GM19035 (cell line): ENCODE measurements around the gene PDE4D.
"Not testable (repeated sequence)": the region's sequence is repeated elsewhere in the genome, so short reads cannot be mapped to it uniquely, and the experiment has no call there.

Source experiments
- ATAC-seq: cut with Tn5 transposase; IDR thresholded peaks from one replicate; pipeline ENCODE4 v1.9.1; 2021; ENCODE audit not compliant: unreplicated experiment

The PDE4D gene

GRCh38 chr5:59770953-59771352 is 122.6 kb downstream of the PDE4D start:
- no peak for ATAC-seq

- ATAC-seq, result no peak
Measured at GRCh38 chr5:59769832-59770231, 123.7 kb downstream of the PDE4D start.

- ATAC-seq, result no peak
Measured at GRCh38 chr5:59769041-59769360, 124.5 kb downstream of the PDE4D start.

GRCh38 chr5:59768152-59769040 is 125.1 kb downstream of the PDE4D start:
- ATAC-seq, result peak; percentile 63

GRCh38 chr5:59767681-59768151 is 125.8 kb downstream of the PDE4D start:
- ATAC-seq, result no peak

GRCh38 chr5:59767211-59767605 is 126.3 kb downstream of the PDE4D start:
- no peak for ATAC-seq

- no peak for ATAC-seq
Measured at GRCh38 chr5:59766427-59767210, 126.9 kb downstream of the PDE4D start.

- no peak for ATAC-seq
Measured at GRCh38 chr5:59765446-59765845, 128.1 kb downstream of the PDE4D start.

- peak; percentile 41 for ATAC-seq
Measured at GRCh38 chr5:59764361-59764760, 129.2 kb downstream of the PDE4D start.

- no peak for ATAC-seq
Measured at GRCh38 chr5:59763541-59763940, 130.0 kb downstream of the PDE4D start.

- not testable (repeated sequence) for ATAC-seq
Measured at GRCh38 chr5:59762232-59762631, 131.3 kb downstream of the PDE4D start.

- ATAC-seq, result peak; percentile 44
Measured at GRCh38 chr5:59760785-59761348, 132.7 kb downstream of the PDE4D start.

GRCh38 chr5:59759600-59760351 is 133.8 kb downstream of the PDE4D start:
- ATAC-seq, result no peak

- no peak for ATAC-seq
Measured at GRCh38 chr5:59758566-59758965, 135.0 kb downstream of the PDE4D start.

GRCh38 chr5:59757442-59757841 is 136.1 kb downstream of the PDE4D start:
- ATAC-seq, result no peak

GRCh38 chr5:59756373-59757035 is 137.0 kb downstream of the PDE4D start:
- no peak for ATAC-seq

- no peak for ATAC-seq
Measured at GRCh38 chr5:59755476-59755875, 138.1 kb downstream of the PDE4D start.

- no peak for ATAC-seq
Measured at GRCh38 chr5:59753599-59753998, 139.9 kb downstream of the PDE4D start.

- no peak for ATAC-seq
Measured at GRCh38 chr5:59749782-59750520, 143.6 kb downstream of the PDE4D start.
